B cell (primary cell): Measurements from ENCODE around the gene EIF3I. TPM values are rescaled to one million over a fixed set of nuclear protein-coding genes. Genes with fewer than 3 reads are reported as not detected.

Source experiments
- ATAC-seq: fragments of 200-7000 bp; cut with Tn5 transposase; one replicate; pipeline ENCODE4 v1.10.0; 2021; ENCODE audit warnings: low read depth, mild to moderate bottlenecking, moderate number of reproducible peaks, moderate library complexity
- CTCF ChIA-PET: fragments of 350-600 bp; sonication (Branson Sonifier 250); formaldehyde crosslinking; loops from one replicate; lab custom pipeline; 2021; ENCODE audit warnings: antibody characterized with exemption, inconsistent platforms; lab: Charles Lee
- POLR2A ChIA-PET: fragments of 350-600 bp; sonication (Branson Sonifier 250); formaldehyde crosslinking; loops from one replicate; lab custom pipeline; 2021; ENCODE audit warnings: antibody characterized with exemption; lab: Charles Lee
- DNase-seq: peaks from one replicate; pipeline ENCODE4 v3.0.0; 2013
- H2AFZ ChIP-seq: 2 replicates; pipeline ENCODE4 v1.6.1; 2012; ENCODE audit warnings: mild to moderate bottlenecking, low read depth, low read length; ENCODE audit not compliant: insufficient read depth, poor library complexity, severe bottlenecking
- H3K27ac ChIP-seq, 2 donors: 1 replicate in 1 of 2; 2 replicates in 1 of 2; pipeline ENCODE4 v1.5.1; 2012 to 2013; ENCODE audit warnings: low read length in 2 of 2, mild to moderate bottlenecking in 2 of 2, moderate library complexity in 1 of 2
- H3K27me3 ChIP-seq, 4 experiments: fragments of 200-600 bp in 1 of 4; sonication (generic) in 1 of 4; replicated peaks in 1 of 4; 1 replicate in 2 of 4; 2 replicates in 2 of 4; pipeline versions ENCODE4 v1.6.1 to v1.7.0; 2013 to 2016; ENCODE audit warnings: low read length in 3 of 4, mild to moderate bottlenecking in 2 of 4, mixed read lengths in 1 of 4, moderate library complexity in 1 of 4; ENCODE audit not compliant: insufficient read depth in 4 of 4, control insufficient read depth in 3 of 4; ENCODE audit errors: control extremely low read depth in 1 of 4
- H3K36me3 ChIP-seq, 2 experiments: replicated peaks in 1 of 2; 1 replicate in 1 of 2; 2 replicates in 1 of 2; pipeline versions ENCODE4 v1.6.1 to v1.7.1; 2013; ENCODE audit warnings: low read length in 1 of 2; ENCODE audit not compliant: insufficient read depth in 2 of 2, control insufficient read depth in 1 of 2; ENCODE audit errors: control extremely low read depth in 1 of 2, extremely low read depth in 1 of 2
- H3K4me1 ChIP-seq, 2 donors: fragments of 200-600 bp in 1 of 2; sonication (generic) in 1 of 2; 1 replicate in 1 of 2; 2 replicates in 1 of 2; pipeline versions ENCODE4 v1.5.1 to v1.6.1; 2013 to 2017; ENCODE audit warnings: low read length in 2 of 2; ENCODE audit not compliant: control insufficient read depth in 2 of 2, insufficient read depth in 2 of 2
- H3K4me2 ChIP-seq: replicated peaks from 2 replicates; pipeline ENCODE3; 2012; ENCODE audit warnings: mild to moderate bottlenecking, low read depth, low read length; ENCODE audit not compliant: poor library complexity, severe bottlenecking
- H3K4me3 ChIP-seq, 5 experiments: fragments of 200-600 bp in 1 of 5; sonication (generic) in 1 of 5; 1 replicate in 3 of 5; 2 replicates in 2 of 5; pipeline versions ENCODE4 v1.5.1 to v1.7.0; 2011 to 2016; ENCODE audit warnings: low read length in 4 of 5, mild to moderate bottlenecking in 4 of 5, low read depth in 2 of 5, control low read depth in 1 of 5, moderate library complexity in 1 of 5; ENCODE audit not compliant: insufficient read depth in 1 of 5; ENCODE audit errors: control extremely low read depth in 1 of 5, extremely low read depth in 1 of 5
- H3K79me2 ChIP-seq: fragments of 200-600 bp; sonication (generic); one replicate; pipeline ENCODE4 v1.6.0; 2016; ENCODE audit warnings: low read length; ENCODE audit not compliant: control insufficient read depth, insufficient read depth
- H3K9ac ChIP-seq: fragments of 200-600 bp; sonication (generic); 2 replicates; pipeline ENCODE4 v1.6.1; 2017; ENCODE audit warnings: mild to moderate bottlenecking, low read length, moderate library complexity
- H3K9me3 ChIP-seq, 3 donors: one replicate each; pipeline versions ENCODE4 v1.6.1 to v1.7.1; 2013; ENCODE audit warnings: low read length in 2 of 3; ENCODE audit not compliant: control insufficient read depth in 2 of 3, insufficient read depth in 1 of 3; ENCODE audit errors: control extremely low read depth in 1 of 3
- H4K20me1 ChIP-seq: 2 replicates; pipeline ENCODE4 v1.6.0; 2012; ENCODE audit warnings: mild to moderate bottlenecking, low read length; ENCODE audit not compliant: insufficient read depth, control insufficient read depth, poor library complexity, severe bottlenecking
- H3K27ac Mint-ChIP-seq: one replicate; pipeline ENCODE4 v1.8.0; 2021; ENCODE audit warnings: mixed read lengths
- H3K27me3 Mint-ChIP-seq: one replicate; pipeline ENCODE4 v1.8.0; 2021; ENCODE audit warnings: mixed read lengths
- H3K4me1 Mint-ChIP-seq: one replicate; pipeline ENCODE4 v1.8.0; 2021; ENCODE audit warnings: mixed read lengths
- H3K4me3 Mint-ChIP-seq: one replicate; pipeline ENCODE4 v1.8.0; 2021; ENCODE audit warnings: mixed read lengths
- H3K9me3 Mint-ChIP-seq: one replicate; pipeline ENCODE4 v1.8.0; 2022; ENCODE audit warnings: mixed read lengths; ENCODE audit not compliant: insufficient read depth
- EZH2 ChIP-seq: IDR thresholded peaks from 2 replicates; pipeline ENCODE4 v1.6.1; 2012; ENCODE audit warnings: borderline replicate concordance, low read depth, mild to moderate bottlenecking, moderate library complexity, low read length; ENCODE audit not compliant: insufficient read depth, poor library complexity, severe bottlenecking
- WGBS: methylation state at CpG from one replicate; pipeline ENCODE4 v1.1.5; 2013; ENCODE audit warnings: missing lambda C conversion rate; ENCODE audit not compliant: insufficient coverage; 5-methylcytosine and 5-hydroxymethylcytosine counted together
- intact Hi-C: fragments of 100-400 bp; cut with micrococcal nuclease; formaldehyde crosslinking; loops from one replicate; pipeline ENCODE4 v1.10.0; 2022
- polyA plus RNA-seq: library from polyadenylated mRNA; depleted of rRNA; stranded (reverse); fragments of >200 nt; gene quantifications from 2 replicates; pipeline ENCODE4 v1.2.3, GENCODE V29; 2012
- total RNA-seq, 2 donors: library from RNA; stranded (reverse); fragments of 120-200 nt in 1 of 2; gene quantifications; 1 replicate in 1 of 2; 2 replicates in 1 of 2; pipeline versions ENCODE4 v1.2.3 to v1.2.4, GENCODE V29; 2013 to 2022
- TF ChIP-seq, protein P1 (sequence below): fragments of 200-600 bp; IDR thresholded peaks from one replicate; pipeline ENCODE4 v1.8.0; 2022; ENCODE audit warnings: antibody characterized with exemption, mild to moderate bottlenecking

Gene EIF3I
- total and polyA plus RNA-seq, 2 donors (not counting 1 experiment from before 2014, with no cell fraction given): 87.0 to 130 TPM

GRCh38 chr1:32197837-32198236, 24.4 kb upstream of the EIF3I start:
- H3K36me3 ChIP-seq: peaks cover 4 to 40% of the 10 kb centered on the region in 2 experiments
- CTCF ChIA-PET: interaction anchor here (0.6 to 1.1 kb wide), 2 partner anchors 18 to 208 kb away, joined by 6 to 8 read pairs; no protein-coding TSS in a partner anchor
- H3K27ac ChIP-seq: no peak overlapping the region
- no peaks in the 10 kb centered on the region for H3K9me3 Mint-ChIP-seq
- H3K9me3 ChIP-seq: no peaks in the 10 kb centered on the region
- H3K27ac Mint-ChIP-seq: no peak overlapping the region
- ATAC-seq (no peak), DNase-seq (no peak)
- H3K4me1 ChIP-seq: peaks cover 12 to 29% of the 10 kb centered on the region in 2 donors
- POLR2A ChIA-PET: interaction anchor here (0.6 kb wide), 1 partner anchor 125 kb away, joined by 3 read pairs; no protein-coding TSS in a partner anchor
- H3K4me3 Mint-ChIP-seq: no peak overlapping the region
- no peaks in the 10 kb centered on the region for H3K27me3 Mint-ChIP-seq
- H2AFZ ChIP-seq: no peak overlapping the region
- no peaks in the 10 kb centered on the region for H4K20me1 ChIP-seq
- H3K4me2 ChIP-seq: no peak overlapping the region
- no peaks in the 10 kb centered on the region for H3K79me2 ChIP-seq
- WGBS: 93% methylated on average over 5 of the region's 6 CpGs
- intact Hi-C loops: no loop called here
- TF ChIP-seq EZH2: no peak
- TF ChIP-seq, protein P1, sequence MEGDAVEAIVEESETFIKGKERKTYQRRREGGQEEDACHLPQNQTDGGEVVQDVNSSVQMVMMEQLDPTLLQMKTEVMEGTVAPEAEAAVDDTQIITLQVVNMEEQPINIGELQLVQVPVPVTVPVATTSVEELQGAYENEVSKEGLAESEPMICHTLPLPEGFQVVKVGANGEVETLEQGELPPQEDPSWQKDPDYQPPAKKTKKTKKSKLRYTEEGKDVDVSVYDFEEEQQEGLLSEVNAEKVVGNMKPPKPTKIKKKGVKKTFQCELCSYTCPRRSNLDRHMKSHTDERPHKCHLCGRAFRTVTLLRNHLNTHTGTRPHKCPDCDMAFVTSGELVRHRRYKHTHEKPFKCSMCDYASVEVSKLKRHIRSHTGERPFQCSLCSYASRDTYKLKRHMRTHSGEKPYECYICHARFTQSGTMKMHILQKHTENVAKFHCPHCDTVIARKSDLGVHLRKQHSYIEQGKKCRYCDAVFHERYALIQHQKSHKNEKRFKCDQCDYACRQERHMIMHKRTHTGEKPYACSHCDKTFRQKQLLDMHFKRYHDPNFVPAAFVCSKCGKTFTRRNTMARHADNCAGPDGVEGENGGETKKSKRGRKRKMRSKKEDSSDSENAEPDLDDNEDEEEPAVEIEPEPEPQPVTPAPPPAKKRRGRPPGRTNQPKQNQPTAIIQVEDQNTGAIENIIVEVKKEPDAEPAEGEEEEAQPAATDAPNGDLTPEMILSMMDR: no peak
- peaks cover 23% of the 10 kb centered on the region for H3K4me1 Mint-ChIP-seq
- H3K9ac ChIP-seq: no peak overlapping the region
- no peaks in the 10 kb centered on the region for H3K27me3 ChIP-seq
- no peak overlapping the region for H3K4me3 ChIP-seq

DNA sequence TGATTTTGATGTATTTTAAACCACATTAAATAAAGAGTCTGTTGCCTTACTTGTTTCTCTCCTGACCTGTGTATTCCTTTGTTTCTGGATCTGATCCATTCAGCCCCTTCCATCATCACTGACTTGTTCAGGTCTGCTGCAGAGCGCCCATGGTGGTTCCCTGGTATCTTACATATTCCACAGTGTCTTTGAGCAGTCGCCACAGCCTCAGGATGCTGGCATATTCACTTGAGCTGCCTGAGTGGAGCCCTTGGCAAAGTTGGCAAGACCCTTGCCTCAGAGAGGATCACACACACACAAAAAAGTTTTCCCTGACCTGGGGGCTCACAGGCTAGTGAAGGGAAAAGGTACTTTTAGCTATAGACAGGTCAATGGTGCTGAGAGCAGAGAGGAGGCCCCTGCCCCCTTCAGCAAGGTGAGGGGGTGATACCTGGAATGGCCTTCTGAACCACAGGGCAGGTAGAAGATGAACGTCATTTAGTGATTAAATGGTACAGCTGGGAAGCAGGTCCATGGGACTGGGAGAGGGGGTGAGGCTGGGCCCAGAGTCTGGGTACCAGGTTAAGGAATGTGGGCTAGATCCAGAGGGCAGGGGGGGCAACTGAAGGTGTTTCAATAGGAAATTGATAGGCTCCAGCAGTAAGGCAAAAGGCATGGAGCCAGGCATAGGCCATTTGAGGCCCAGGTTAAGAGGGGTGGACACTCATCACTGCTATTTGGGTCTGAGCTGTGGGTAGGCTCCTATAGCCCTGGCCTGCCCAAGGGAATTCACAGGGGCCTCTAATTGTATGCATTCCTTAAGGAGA, 23.8 kb upstream of the EIF3I start:
- Histone ChIP-seq H3K4me3 (no peak overlapping the region), H4K20me1 (no peaks in the 10 kb centered on the region), H2AFZ (no peak overlapping the region), H3K4me1 (peaks cover 12 to 29% of the 10 kb centered on the region in 2 donors), H3K36me3 (peaks cover 4 to 34% of the 10 kb centered on the region in 2 experiments), H3K4me2 (no peak overlapping the region), H3K79me2 (no peaks in the 10 kb centered on the region), H3K27me3 (no peaks in the 10 kb centered on the region), H3K27ac (no peak overlapping the region), H3K9me3 (no peaks in the 10 kb centered on the region), H3K9ac (no peak overlapping the region)
- Mint-ChIP-seq H3K4me3 (peak overlapping the region; percentile 15), H3K27ac (no peak overlapping the region), H3K9me3 (no peaks in the 10 kb centered on the region), H3K4me1 (peaks cover 23% of the 10 kb centered on the region), H3K27me3 (no peaks in the 10 kb centered on the region)
- CTCF ChIA-PET: interaction anchor here (0.6 to 1.1 kb wide), 4 partner anchors 17 to 207 kb away, joined by 3 to 8 read pairs (median 4); partner anchors contain the start of gene TXLNA
- WGBS: 91% methylated on average over 2 of the region's 3 CpGs
- no peak for ATAC-seq
- no peak for TF ChIP-seq EZH2
- TF ChIP-seq, protein P1: no peak
- intact Hi-C loops: no loop called here
- POLR2A ChIA-PET: interaction anchor here (0.6 kb wide), 1 partner anchor 125 kb away, joined by 3 read pairs; no protein-coding TSS in a partner anchor
- DNase-seq: no peak
